HuH-7 (cell line): Measurements from ENCODE around the gene AKAP10.
"Not testable (repeated sequence)": the region's sequence is repeated elsewhere in the genome, so short reads cannot be mapped to it uniquely, and the experiment has no call there.

Source experiments
- DNase-seq: peaks from one replicate; pipeline ENCODE4 v3.0.0; 2011; ENCODE audit warnings: low spot score

The AKAP10 gene

DNA sequence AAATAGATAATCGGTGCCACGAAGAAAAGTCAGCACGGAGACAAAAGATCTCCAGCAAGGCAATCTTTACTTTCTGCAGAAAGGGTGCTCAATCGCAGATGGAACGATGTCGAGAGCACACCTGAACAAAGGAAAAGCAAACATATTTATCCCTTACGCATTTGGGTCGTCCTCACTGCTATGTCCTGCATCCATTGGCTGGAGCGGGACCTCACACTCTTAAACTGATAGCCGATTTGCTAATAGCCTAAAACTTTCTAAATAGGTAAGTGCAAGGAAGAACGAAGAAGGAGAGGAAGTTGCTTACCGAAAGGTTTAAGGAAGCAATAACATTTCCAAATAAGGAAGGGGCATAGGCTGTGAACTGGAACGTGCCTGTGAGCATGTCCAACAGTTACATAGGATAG is 1.2 kb upstream of the AKAP10 start:
- no peak for DNase-seq

GRCh38 chr17:19978209-19978802 is 678 bp upstream of the AKAP10 start:
- no peak for DNase-seq

DNA sequence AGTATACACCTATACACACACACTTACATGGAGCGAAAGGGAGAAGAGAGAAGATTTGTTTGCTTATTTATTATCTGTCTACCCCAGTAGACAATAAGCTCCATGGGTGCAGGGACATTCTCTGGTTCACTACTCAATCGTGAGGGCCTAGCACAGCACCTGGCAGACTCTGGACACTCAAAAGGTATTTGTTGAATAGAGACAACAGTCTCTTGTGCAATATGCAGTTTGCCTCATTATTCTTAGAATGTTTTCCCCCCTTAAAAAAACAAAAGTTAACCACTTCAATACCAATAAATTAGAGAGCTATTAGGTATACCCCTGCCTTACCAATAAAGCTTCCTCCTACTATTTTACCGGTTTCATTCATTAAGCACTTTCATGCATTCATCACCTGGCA is 2.0 kb downstream of the AKAP10 start:
- DNase-seq: no peak

- DNase-seq: no peak
Measured at GRCh38 chr17:19973156-19973555, 4.5 kb downstream of the AKAP10 start.

DNA sequence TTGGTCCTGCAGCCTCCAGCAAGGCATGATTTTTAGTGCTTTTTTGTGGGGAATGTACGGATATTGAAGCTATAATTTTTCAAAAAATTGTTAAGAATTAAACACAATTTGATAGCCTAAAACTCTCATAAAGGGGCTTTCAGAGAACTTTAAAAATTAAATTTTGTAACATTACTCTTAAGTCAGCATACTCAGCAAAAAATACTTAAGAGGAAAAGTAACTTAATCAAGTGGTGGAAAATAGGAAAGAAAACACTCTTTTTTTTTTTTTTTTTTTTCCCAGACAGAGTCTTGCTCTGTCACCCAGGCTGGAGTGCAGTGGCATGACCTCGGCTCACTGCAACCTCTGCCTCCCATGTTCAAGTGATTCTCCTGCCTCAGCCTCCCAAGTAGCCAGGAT is 14.7 kb downstream of the AKAP10 start:
- DNase-seq: not testable (repeated sequence)

DNA sequence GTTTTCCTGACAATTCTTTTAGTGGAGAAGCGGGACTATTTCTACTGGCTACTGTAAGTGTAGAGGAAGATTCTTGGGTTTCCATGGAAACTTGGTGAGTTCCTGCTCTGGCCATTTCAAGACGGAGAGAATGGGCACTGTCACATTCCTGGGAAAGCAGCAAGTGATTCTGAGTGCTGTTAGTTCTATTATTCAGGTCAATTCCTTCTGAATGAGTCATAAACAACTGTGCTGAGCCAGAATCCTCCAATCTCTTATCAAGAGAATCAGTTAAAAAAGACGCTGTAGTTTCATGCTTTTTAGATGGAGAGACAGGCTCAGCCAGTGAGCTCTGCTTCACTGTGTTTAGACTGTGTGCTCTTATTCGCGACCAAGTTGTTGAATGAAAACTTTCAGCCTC is 19.6 kb downstream of the AKAP10 start:
- DNase-seq: no peak

- no peak for DNase-seq
Measured at GRCh38 chr17:19955099-19955498, 22.5 kb downstream of the AKAP10 start.

DNA sequence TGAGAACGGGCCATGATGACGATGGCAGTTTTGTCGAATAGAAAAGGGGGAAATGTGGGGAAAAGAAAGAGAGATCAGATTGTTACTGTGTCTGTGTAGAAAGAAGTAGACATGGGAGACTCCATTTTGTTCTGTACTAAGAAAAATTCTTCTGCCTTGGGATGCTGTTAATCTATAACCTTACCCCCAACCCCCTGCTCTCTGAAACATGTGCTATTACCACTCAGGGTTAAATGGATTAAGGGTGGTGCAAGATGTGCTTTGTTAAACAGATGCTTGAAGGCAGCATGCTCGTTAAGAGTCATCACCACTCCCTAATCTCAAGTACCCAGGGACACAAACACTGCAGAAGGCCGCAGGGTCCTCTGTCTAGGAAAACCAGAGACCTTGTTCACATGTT is 26.2 kb downstream of the AKAP10 start:
- DNase-seq: not testable (repeated sequence)

GRCh38 chr17:19950624-19951195 is 26.9 kb downstream of the AKAP10 start:
- DNase-seq: not testable (repeated sequence)

DNA sequence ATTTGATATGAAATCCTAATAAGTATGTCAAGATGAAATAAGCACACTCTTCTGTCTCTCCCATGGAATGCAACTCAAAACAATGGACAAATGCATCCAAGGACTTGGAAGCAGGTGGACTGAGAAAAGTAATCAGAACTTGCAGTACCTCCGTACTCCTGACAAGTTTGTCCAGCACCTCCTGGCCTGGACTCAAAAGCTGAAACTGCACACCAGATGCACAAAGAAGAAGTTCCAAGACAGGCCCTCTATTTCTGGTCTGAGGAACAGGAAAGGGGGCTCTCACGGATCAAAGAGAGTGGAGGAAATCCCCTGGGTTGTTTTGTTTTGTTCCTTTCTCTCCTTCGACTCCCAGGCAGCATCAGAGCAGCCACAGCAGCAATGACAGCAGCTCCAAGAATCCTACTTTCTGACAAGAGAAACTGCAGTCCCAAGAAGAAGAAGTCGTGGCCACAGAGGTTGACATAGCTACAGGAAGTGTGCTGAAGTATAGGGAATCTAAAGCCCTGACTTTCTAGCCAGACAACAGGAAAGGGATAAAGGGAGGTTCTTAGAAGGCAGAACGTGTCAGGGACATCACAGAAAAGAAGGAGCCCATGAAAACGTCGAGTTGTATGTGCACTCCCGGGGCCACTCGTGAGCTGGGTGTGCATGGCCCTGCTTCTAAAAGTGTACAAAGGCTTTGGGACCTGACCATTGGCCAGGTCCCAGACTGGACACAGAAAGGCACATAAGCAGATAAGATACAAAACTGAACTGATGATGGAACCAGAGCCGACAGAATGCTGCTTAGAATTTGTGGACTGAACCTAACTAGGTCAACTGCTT is 29.3 kb downstream of the AKAP10 start:
- DNase-seq: no peak

DNA sequence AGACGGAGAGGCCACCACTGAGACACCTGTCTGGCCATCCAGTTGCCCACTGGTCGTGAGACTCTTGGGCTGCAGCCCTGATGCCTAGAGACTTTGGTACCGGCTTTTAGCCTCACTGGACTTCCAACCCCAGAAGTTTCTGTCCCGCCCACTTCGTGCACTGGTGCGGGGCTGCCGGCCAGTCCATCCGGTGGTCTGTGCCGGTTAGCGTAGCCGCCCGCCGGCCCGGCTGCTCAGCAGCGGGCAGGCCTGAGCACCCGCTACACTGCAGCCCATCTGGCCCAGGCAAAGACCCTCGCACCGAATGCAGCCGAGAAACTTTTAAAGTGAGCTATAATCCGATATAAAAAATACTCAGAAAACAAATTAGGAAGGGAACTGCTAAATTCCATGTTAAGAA is 30.7 kb downstream of the AKAP10 start:
- no peak for DNase-seq

DNA sequence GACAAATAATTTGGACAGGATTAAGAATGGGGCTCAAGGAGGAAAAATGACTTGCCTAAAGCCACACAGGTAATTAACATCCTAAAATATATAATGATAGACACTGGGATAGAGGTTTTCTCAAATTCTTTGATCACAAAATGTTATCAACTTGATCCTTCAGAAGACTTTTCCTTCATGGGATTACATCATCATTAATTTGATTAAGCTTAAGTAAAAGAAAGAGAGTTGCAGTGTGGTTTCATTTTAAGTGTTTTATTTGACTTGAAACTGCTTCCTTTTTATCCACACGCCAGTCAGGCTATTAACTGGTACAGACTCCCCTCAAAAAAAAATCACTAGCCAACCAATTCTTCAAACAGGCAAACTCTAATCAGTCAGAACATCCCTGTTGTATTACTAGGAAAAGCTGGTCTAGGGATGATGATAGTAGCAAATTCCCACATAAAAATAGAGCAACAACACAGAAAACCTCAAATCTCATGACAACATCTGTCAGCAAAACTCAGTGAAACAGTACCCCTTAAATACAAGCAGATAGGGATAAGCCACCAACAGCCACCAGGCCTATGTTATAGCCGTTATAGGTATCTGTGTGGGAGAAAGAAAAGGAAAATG is 32.5 kb downstream of the AKAP10 start:
- no peak for DNase-seq

DNA sequence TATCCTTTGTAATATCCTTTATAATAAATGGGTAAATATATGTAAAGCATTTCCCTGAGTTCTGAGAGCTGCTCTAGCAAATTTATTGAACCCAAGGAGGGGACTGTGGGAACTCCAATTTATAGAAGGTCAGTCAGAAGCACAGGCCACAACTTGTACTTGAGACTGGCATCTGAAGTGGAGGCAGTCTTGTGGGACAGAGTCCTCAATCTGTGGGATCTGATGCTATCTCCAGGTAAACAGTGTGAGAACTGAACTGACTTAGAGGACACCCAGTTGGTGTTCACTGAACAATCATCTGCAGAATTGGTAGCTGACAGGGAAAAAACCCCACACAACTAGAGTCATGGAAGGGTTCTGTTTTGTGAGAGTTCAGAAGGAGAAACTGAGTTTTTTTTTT is 34.0 kb downstream of the AKAP10 start:
- no peak for DNase-seq

GRCh38 chr17:19943026-19943425 is 34.6 kb downstream of the AKAP10 start:
- DNase-seq: no peak

GRCh38 chr17:19940722-19941464 is 36.7 kb downstream of the AKAP10 start:
- no peak for DNase-seq

DNA sequence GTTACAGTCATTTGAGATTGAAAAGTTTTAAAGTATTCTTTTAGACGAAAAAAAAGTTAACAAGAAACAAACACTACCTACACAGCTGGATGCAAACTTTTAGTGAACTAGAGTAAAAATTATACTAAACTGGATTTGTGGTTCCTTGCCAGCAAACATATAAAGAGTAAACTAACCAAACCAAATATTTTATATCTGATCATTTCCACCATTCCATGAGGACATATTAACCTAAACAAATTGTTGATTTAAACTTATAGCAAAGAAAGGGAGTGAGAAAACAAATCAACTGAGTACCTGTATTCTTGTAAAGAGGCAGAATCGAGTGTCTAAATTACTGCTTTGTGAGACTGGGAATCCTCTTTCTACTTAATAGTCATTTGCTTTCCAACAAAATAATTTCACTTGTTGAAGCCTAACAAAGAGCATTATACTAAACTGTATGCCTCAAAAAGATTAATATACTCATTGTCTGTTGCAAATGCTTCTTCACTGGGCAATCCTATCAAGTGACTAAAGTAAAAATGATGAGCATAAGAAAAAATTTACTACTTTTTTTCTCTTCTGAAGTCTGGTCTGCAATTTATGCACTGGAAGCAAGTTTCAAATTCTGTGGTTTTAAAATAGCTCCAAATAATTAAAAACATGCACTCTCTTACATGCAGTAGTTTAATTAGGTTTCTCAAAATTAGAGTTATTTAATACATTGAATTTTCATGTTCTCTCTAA is 37.5 kb downstream of the AKAP10 start:
- no peak for DNase-seq

DNA sequence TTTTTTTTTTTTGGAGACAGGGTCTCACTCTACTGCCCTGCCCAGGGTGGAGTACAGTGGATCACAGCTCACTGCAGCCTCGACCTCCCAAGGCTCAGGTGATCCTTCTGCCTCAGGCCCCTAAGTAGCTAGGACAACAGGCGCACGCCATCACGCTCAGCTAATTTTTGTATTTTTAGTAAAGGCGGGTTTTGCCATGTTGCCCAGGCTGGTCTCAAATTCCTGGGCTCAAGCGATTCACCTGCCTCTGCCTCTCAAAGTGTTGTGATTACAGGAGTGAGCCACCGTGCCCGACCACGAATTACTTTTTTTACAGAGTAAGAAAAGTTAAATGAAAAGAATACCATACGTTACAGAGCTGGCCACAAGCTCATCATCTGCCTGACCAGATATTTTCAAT is 38.9 kb downstream of the AKAP10 start:
- DNase-seq: no peak

DNA sequence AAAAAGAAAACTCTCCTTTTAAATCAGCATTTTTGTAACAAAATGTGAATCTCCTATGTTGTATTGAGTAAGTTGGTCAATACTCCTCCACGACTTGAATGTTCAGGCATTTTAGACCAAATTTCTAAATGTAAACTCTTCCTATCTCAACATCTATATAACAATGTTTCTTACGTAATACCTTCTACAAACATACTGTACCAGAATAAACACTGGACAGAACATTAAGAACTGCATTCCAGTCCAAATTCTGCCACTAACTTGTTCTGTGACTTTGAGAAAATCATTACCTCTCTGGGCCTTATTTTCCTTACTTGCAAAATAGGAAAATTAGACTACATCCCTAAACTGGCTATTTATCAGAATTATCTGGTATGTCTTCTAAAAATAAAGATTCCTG is 40.1 kb downstream of the AKAP10 start:
- no peak for DNase-seq

DNA sequence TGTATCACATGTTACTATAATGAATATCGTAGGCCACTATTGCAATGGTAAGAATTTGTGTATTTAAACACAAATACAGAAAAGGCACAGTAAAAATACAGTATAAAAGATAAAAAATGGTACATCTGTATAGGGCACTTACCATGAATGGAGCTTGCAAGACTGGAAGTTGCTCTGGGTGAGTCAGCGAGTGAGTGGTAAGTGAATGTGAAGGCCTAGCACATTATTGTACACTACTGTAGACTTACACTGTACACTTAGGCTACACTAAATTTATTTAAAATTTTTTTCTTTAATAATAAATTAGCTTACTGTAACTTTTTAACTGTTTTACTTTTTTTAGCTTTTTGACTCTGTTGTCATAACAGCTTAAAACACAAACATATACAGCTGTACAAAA is 42.5 kb downstream of the AKAP10 start:
- no peak for DNase-seq

DNA sequence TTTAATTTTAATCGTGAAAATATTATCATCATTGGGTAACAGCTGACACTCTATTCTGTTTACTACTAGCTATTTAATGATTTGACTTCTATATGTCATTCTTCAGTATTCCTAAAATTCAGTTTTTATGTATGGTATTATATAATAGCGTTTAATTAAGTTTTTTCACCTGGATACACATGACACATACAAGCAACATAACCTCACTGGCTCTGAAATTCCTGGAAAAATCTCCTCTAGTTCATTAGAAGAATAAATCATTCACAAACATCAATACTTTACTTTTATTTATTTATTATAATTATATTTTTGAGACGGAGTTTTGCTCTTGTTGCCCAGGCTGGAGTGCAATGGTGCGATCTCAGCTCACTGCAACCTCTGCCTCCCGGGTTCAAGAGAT is 44.0 kb downstream of the AKAP10 start:
- DNase-seq: no peak

DNA sequence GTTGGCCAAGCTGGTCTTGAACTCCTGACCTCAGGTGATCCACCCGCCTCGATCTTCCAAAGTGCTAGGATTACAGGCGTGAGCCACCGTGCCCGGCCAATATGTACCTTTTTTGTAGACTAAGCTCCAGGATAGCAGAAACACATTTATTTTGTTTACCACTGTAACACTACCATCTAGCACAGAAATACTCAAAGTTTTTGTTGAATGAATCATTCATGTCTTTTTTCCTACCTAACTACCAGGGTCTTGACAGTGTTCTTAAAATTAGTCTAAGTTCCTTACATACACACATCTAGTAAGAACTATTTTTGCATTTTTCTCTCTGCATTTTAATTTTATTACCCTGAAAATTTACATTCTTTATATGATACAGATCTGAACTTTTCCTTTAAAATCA is 44.4 kb downstream of the AKAP10 start:
- no peak for DNase-seq

GRCh38 chr17:19928299-19928698 is 49.3 kb downstream of the AKAP10 start:
- no peak for DNase-seq
